ENCODE data around the gene PLXNC1. TPM values are rescaled to one million over a fixed set of nuclear protein-coding genes. Genes with fewer than 3 reads are reported as not detected.

Gene PLXNC1
- total RNA-seq, result 40.4 TPM

GRCh38 chr12:94147991-94148738 lies at the start of gene PLXNC1:
Gene PLXNC1 (plus strand): TSS chr12:94148577. CDS start chr12:94148972, 395 bp downstream.
- Histone ChIP-seq H3K27me3 (ENCODE audit: insufficient read depth, low read length) (no peaks in the 10 kb centered on the region), H3K4me3 (ENCODE audit: low read length) (peak within 1 kb of the TSS; percentile 65), H3K9me3 (ENCODE audit: low read depth, low read length) (no peaks in the 10 kb centered on the region), H3K4me1 (ENCODE audit: insufficient read depth, low read length) (peaks cover 41% of the 10 kb centered on the region)

DNA sequence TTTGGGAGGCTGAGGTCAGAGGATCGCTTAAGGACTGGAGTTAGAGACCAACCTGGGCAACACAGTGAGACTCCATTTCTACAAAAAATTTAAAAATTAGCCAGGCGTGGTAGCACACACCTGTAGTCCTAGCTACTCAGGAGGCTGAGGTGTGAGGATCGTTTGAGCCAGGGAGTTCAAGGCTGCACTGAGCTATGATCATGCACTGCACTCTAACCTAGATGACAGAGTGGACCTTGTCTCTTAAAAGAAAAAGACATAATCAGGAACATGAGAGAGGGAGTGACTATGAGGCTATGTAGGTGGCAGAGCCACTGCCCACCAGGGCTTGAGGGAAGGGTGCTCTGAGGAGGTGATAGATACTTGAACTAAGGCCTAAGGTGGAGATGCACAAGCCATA lies 49.2 kb upstream of the PLXNC1 start:
- Histone ChIP-seq H3K9me3 (ENCODE audit: low read depth, low read length) (no peaks in the 10 kb centered on the region), H3K4me1 (ENCODE audit: insufficient read depth, low read length) (peaks cover 22% of the 10 kb centered on the region), H3K27me3 (ENCODE audit: insufficient read depth, low read length) (peaks cover 33% of the 10 kb centered on the region), H3K4me3 (ENCODE audit: low read length) (no peak overlapping the region)

GRCh38 chr12:94099632-94100031 lies 48.7 kb upstream of the PLXNC1 start:
- H3K9me3 ChIP-seq (ENCODE audit: low read depth, low read length), result no peaks in the 10 kb centered on the region
- peaks cover 22% of the 10 kb centered on the region for H3K4me1 ChIP-seq (ENCODE audit: insufficient read depth, low read length)
- H3K4me3 ChIP-seq (ENCODE audit: low read length), result no peak overlapping the region
- H3K27me3 ChIP-seq (ENCODE audit: insufficient read depth, low read length), result peaks cover 33% of the 10 kb centered on the region

- Histone ChIP-seq H3K27me3 (ENCODE audit: insufficient read depth, low read length) (peaks cover 33% of the 10 kb centered on the region), H3K4me3 (ENCODE audit: low read length) (no peak overlapping the region), H3K4me1 (ENCODE audit: insufficient read depth, low read length) (peaks cover 22% of the 10 kb centered on the region), H3K9me3 (ENCODE audit: low read depth, low read length) (no peaks in the 10 kb centered on the region)
Measured at GRCh38 chr12:94100211-94100627, 48.2 kb upstream of the PLXNC1 start.

GRCh38 chr12:94100990-94101737 lies 47.2 kb upstream of the PLXNC1 start:
- H3K4me3 ChIP-seq (ENCODE audit: low read length), result peak overlapping the region; percentile 42
- peaks cover 22% of the 10 kb centered on the region for H3K4me1 ChIP-seq (ENCODE audit: insufficient read depth, low read length)
- H3K9me3 ChIP-seq (ENCODE audit: low read depth, low read length), result no peaks in the 10 kb centered on the region
- H3K27me3 ChIP-seq (ENCODE audit: insufficient read depth, low read length), result peaks cover 33% of the 10 kb centered on the region

DNA sequence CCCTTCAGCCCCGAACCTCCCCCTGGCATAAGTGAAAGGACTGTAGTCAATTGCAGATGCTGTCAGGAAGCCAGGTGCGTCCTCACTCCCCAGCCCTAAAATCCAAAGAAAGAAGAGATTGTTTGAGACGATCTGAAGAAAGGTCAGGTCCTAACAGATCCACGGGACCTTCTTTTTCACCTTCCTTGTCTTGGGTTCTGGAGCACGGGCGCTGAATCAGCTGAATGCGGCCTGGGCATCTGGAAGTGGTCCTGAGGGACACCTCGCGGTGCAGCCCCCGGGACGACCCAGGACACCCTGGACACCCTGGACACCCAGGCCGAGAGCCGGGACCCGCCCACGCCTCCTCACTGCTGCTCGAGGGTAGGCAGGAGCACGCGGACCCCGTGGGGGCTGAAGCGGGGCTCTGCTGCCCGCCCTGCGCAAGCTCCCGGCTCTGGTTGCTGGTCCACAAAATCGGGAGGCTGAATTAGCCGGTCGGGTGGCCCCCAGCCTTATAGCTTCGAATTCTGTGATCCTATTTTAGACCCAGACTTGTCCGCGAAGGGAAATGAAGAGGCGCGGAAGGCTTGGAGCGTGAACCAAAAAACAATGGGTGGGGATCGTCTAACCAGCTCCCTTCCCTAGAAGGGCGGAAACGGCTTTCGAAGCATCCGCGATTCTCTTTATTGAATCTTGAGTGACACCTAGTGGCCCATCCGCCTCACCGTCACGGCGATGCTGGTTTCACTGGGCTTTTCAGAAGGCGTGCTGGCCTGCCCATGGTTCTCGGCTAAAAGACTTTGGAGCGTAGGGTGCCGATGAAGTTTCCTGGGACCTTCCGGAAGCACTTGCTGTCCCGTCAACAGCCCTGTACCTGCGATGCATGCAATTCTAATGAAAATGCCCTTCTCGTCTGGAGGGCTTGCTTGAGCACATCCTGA lies 46.4 kb upstream of the PLXNC1 start:
- Histone ChIP-seq H3K27me3 (ENCODE audit: insufficient read depth, low read length) (peaks cover 30% of the 10 kb centered on the region), H3K4me1 (ENCODE audit: insufficient read depth, low read length) (peaks cover 22% of the 10 kb centered on the region), H3K4me3 (ENCODE audit: low read length) (peak overlapping the region; percentile 42), H3K9me3 (ENCODE audit: low read depth, low read length) (no peaks in the 10 kb centered on the region)

DNA sequence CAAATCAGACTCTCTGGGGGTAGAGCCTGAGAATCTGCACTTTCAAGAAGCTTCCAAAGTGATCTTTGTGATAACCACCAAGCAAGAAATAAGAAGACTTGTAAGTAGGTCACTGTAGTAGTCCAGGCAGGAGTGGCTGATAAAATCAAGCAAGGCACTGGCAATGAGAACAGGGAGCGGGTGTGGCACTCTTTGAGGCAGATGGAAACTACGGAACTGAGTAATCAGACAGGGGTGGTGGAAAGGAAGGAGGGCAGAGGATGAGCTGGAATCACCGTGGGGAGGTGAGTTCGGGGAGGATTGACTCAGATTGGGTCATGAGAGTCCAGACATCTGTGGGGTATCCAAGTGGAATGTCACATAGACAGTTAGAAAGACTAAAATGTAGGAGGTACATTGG lies 44.4 kb upstream of the PLXNC1 start:
- H3K27me3 ChIP-seq (ENCODE audit: insufficient read depth, low read length), result peaks cover 23% of the 10 kb centered on the region
- H3K4me1 ChIP-seq (ENCODE audit: insufficient read depth, low read length), result peaks cover 22% of the 10 kb centered on the region
- no peaks in the 10 kb centered on the region for H3K9me3 ChIP-seq (ENCODE audit: low read depth, low read length)
- H3K4me3 ChIP-seq (ENCODE audit: low read length), result no peak overlapping the region

- no peak overlapping the region for H3K4me3 ChIP-seq (ENCODE audit: low read length)
- no peaks in the 10 kb centered on the region for H3K27me3 ChIP-seq (ENCODE audit: insufficient read depth, low read length)
- no peaks in the 10 kb centered on the region for H3K9me3 ChIP-seq (ENCODE audit: low read depth, low read length)
- H3K4me1 ChIP-seq (ENCODE audit: insufficient read depth, low read length), result peaks cover 16% of the 10 kb centered on the region
Measured at GRCh38 chr12:94107910-94108309, 40.5 kb upstream of the PLXNC1 start.

DNA sequence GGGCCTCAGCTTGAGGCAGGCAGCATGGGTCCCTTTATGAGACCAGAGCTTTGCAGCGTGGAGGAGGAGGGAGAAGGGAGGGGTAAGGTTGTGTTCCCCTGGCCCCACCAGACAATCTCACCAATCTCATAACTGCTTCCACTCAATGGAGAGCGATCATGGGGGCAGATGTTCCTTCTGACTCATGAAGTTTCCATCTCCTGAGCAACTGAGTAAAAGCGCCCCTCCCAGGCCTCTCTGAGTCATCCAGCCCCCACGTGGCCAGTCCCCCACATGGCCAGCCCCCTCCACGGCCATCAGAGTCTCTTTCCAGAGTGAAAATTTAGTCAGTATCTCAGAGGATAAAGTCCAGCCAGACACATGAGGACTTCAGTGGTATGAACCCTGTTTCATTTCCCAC lies 39.2 kb upstream of the PLXNC1 start:
- no peaks in the 10 kb centered on the region for H3K27me3 ChIP-seq (ENCODE audit: insufficient read depth, low read length)
- no peak overlapping the region for H3K4me3 ChIP-seq (ENCODE audit: low read length)
- peaks cover 25% of the 10 kb centered on the region for H3K4me1 ChIP-seq (ENCODE audit: insufficient read depth, low read length)
- H3K9me3 ChIP-seq (ENCODE audit: low read depth, low read length), result no peaks in the 10 kb centered on the region

- Histone ChIP-seq H3K4me3 (ENCODE audit: low read length) (no peak overlapping the region), H3K4me1 (ENCODE audit: insufficient read depth, low read length) (peaks cover 30% of the 10 kb centered on the region), H3K27me3 (ENCODE audit: insufficient read depth, low read length) (no peaks in the 10 kb centered on the region), H3K9me3 (ENCODE audit: low read depth, low read length) (no peaks in the 10 kb centered on the region)
Measured at GRCh38 chr12:94110258-94110657, 38.1 kb upstream of the PLXNC1 start.

DNA sequence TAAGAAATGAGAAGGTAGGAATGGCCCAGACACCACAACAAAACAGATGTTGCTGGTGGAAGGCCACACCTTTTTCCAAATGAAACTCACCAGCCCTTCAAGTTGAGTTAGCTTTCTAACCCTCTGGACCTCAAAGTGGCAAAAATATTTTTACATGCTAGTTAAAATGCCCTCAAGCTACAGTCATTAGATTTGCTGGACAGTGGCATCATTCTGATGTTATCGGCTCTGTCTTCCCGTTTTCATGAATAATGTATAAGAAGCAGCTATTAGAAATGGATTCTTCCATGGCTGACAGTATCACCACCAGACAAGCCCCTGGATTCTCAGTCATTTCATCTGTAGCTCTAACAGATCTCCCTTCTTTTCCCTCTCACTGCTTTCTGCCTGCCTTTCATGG lies 37.1 kb upstream of the PLXNC1 start:
- Histone ChIP-seq H3K27me3 (ENCODE audit: insufficient read depth, low read length) (no peaks in the 10 kb centered on the region), H3K9me3 (ENCODE audit: low read depth, low read length) (no peaks in the 10 kb centered on the region), H3K4me1 (ENCODE audit: insufficient read depth, low read length) (peaks cover 30% of the 10 kb centered on the region), H3K4me3 (ENCODE audit: low read length) (no peak overlapping the region)

DNA sequence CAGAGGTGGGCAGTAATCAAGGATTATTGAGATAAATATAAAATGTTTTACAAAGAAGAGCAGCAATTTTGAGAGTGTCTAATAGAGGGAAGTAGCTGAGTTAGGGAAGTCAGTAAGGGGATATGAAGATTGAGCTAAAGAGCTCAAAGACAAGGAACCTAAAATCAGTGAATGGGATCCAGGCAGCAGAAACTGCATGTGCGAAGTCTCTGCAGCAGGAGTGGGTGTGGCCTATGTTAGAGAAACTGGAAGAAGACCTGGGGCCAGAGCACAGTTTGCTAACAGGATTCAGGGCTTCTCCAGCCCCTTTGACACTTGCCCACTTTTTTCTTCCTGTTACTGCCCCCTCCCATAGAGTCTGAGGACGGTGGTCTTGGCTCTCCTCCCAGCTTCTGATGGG lies 36.3 kb upstream of the PLXNC1 start:
- no peak overlapping the region for H3K4me3 ChIP-seq (ENCODE audit: low read length)
- H3K9me3 ChIP-seq (ENCODE audit: low read depth, low read length), result no peaks in the 10 kb centered on the region
- peaks cover 30% of the 10 kb centered on the region for H3K4me1 ChIP-seq (ENCODE audit: insufficient read depth, low read length)
- H3K27me3 ChIP-seq (ENCODE audit: insufficient read depth, low read length), result no peaks in the 10 kb centered on the region

GRCh38 chr12:94114166-94114565 lies 34.2 kb upstream of the PLXNC1 start:
- Histone ChIP-seq H3K4me1 (ENCODE audit: insufficient read depth, low read length) (peaks cover 30% of the 10 kb centered on the region), H3K4me3 (ENCODE audit: low read length) (no peak overlapping the region), H3K27me3 (ENCODE audit: insufficient read depth, low read length) (no peaks in the 10 kb centered on the region), H3K9me3 (ENCODE audit: low read depth, low read length) (no peaks in the 10 kb centered on the region)

DNA sequence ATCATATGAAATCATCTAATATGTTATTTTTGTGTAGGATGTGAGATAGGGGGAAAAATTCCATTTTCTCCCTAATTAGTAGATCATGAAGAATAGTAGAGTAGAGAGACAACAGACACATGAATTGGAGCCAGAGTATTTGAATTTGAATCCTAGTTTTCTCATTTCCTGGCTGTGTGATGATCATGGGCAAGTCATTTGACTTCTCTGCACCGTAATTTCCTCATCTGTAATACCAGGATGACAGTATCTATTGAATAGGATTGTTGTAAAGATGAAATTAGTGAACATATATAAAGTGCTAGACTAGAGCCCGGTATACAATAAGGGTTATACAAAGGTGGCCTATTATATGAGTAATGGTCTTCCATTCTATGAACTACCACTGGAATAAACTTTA lies 32.2 kb upstream of the PLXNC1 start:
- H3K4me3 ChIP-seq (ENCODE audit: low read length), result no peak overlapping the region
- H3K9me3 ChIP-seq (ENCODE audit: low read depth, low read length), result no peaks in the 10 kb centered on the region
- H3K27me3 ChIP-seq (ENCODE audit: insufficient read depth, low read length), result no peaks in the 10 kb centered on the region
- peaks cover 30% of the 10 kb centered on the region for H3K4me1 ChIP-seq (ENCODE audit: insufficient read depth, low read length)

GRCh38 chr12:94121886-94122285 lies 26.5 kb upstream of the PLXNC1 start:
- H3K4me1 ChIP-seq (ENCODE audit: insufficient read depth, low read length), result peaks cover 51% of the 10 kb centered on the region
- no peak overlapping the region for H3K4me3 ChIP-seq (ENCODE audit: low read length)
- H3K27me3 ChIP-seq (ENCODE audit: insufficient read depth, low read length), result no peaks in the 10 kb centered on the region
- no peaks in the 10 kb centered on the region for H3K9me3 ChIP-seq (ENCODE audit: low read depth, low read length)
